ENCODE measurements around the gene MAP3K12.

GRCh38 chr12:53506450-53506785, 7.2 kb upstream of the MAP3K12 start:
- TF ChIP-seq POLR2A (IDR thresholded peaks at IDR 0.05; ENCODE audit: low read length) (no peak), GATA1 (IDR thresholded peaks at IDR 0.05; ENCODE audit: low read depth, low read length) (no peak)
